Colonic mucosa (tissue), 4 donors: ENCODE data around the gene SPATA12. TPM values are rescaled to one million over a fixed set of nuclear protein-coding genes. Genes with fewer than 3 reads are reported as not detected.

ENCODE experiments used
- DNase-seq: peaks from one replicate; pipeline ENCODE4 v3.0.0-alpha.2; 2020
- H3K27ac ChIP-seq: fragments of 200-600 bp; one replicate; pipeline ENCODE4 v1.8.0; 2021
- H3K27me3 ChIP-seq: fragments of 200-600 bp; one replicate; pipeline ENCODE4 v1.8.0; 2021
- H3K36me3 ChIP-seq: fragments of 200-600 bp; one replicate; pipeline ENCODE4 v1.8.0; 2021
- H3K4me1 ChIP-seq: fragments of 200-600 bp; one replicate; pipeline ENCODE4 v1.8.0; 2021; ENCODE audit warnings: mild to moderate bottlenecking
- H3K4me3 ChIP-seq: fragments of 200-600 bp; one replicate; pipeline ENCODE4 v1.8.0; 2021
- H3K9ac ChIP-seq, 2 donors: one replicate each; pipeline ENCODE4 v1.7.0; 2013; ENCODE audit warnings: control low read depth in 2 of 2, low read depth in 2 of 2, low read length in 2 of 2
- H3K9me3 ChIP-seq: fragments of 200-600 bp; one replicate; pipeline ENCODE4 v1.8.0; 2021
- intact Hi-C: fragments of 100-400 bp; cut with DNase I; formaldehyde crosslinking; loops from one replicate; pipeline ENCODE4 v1.14.1; 2022
- total RNA-seq, 2 donors: library from RNA; stranded (reverse); fragmentation: NEBNext Ultra II Directional in 1 of 2; extraction: Animal tissue kit (Norgen Biotek cat#: 25700) in 1 of 2; gene quantifications; one replicate each; pipeline ENCODE4 v1.2.1, GENCODE V29; 2021
- TF ChIP-seq, protein P1 (sequence below): fragments of 200-600 bp; IDR thresholded peaks from one replicate; pipeline ENCODE4 v1.8.0; 2022; ENCODE audit warnings: antibody characterized with exemption, mild to moderate bottlenecking
- donor health status: healthy.
- donor health status: DM: no; HTN: no; CAD: no.
- donor health status: DM: no; HTN: no; CAD: no.

Gene SPATA12
- total RNA-seq, 2 donors from 2014 or later = 0.27 TPM; not detected in 1

GRCh38 chr3:57112206-57112605 lies 51.7 kb downstream of the SPATA12 start:
- H3K9ac ChIP-seq = no peak overlapping the region
- no peaks in the 10 kb centered on the region for H3K36me3 ChIP-seq
- H3K4me1 ChIP-seq = no peaks in the 10 kb centered on the region
- DNase-seq = no peak
- H3K27me3 ChIP-seq = no peaks in the 10 kb centered on the region
- no peaks in the 10 kb centered on the region for H3K9me3 ChIP-seq
- TF ChIP-seq, protein P1, sequence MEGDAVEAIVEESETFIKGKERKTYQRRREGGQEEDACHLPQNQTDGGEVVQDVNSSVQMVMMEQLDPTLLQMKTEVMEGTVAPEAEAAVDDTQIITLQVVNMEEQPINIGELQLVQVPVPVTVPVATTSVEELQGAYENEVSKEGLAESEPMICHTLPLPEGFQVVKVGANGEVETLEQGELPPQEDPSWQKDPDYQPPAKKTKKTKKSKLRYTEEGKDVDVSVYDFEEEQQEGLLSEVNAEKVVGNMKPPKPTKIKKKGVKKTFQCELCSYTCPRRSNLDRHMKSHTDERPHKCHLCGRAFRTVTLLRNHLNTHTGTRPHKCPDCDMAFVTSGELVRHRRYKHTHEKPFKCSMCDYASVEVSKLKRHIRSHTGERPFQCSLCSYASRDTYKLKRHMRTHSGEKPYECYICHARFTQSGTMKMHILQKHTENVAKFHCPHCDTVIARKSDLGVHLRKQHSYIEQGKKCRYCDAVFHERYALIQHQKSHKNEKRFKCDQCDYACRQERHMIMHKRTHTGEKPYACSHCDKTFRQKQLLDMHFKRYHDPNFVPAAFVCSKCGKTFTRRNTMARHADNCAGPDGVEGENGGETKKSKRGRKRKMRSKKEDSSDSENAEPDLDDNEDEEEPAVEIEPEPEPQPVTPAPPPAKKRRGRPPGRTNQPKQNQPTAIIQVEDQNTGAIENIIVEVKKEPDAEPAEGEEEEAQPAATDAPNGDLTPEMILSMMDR = no peak
- no peak overlapping the region for H3K27ac ChIP-seq
- intact Hi-C loops = no loop called here
- H3K4me3 ChIP-seq = no peak overlapping the region

DNA sequence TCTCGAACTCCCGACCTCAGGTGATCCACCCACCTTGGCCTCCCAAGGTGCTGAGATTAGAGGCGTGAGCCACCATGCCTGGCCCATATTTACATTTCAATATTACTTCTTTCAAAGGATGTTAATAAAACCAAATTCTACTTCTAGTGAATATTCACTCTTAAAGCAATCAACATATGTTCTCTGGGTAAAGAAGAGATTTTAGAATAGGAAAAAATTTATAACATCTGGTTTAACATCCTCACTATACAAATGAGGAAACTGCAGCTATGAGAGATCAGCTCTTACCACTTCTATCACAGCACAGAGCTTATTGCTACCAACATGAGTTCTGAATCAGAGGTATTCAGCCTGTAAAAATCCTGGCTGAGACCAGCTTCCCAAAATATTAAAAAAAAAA lies 56.0 kb downstream of the SPATA12 start:
- intact Hi-C loops = no loop called here
- H3K27me3 ChIP-seq = no peaks in the 10 kb centered on the region
- no peak overlapping the region for H3K27ac ChIP-seq
- H3K9ac ChIP-seq = no peak overlapping the region
- TF ChIP-seq, protein P1 = no peak
- no peaks in the 10 kb centered on the region for H3K4me1 ChIP-seq
- H3K9me3 ChIP-seq = no peaks in the 10 kb centered on the region
- DNase-seq = no peak
- H3K36me3 ChIP-seq = no peaks in the 10 kb centered on the region
- H3K4me3 ChIP-seq = no peak overlapping the region

DNA sequence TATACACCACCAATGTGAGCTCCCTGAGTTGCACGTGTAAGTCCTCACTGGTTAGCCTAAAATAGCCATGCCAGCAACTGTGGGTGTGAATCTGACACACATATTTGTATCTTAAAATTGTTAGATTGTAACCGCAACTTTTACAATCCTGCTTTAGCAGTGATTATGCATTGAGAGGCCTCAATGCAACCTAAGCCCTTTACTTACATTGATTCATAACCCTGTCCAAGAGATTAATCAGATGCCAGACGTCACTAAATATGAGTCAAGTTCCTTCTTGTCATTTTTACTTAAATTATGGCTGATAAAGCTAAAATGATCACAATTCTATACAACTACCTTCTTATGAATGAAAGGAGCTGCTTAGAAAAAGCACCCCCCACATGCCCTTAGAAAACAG lies 57.8 kb downstream of the SPATA12 start:
- Histone ChIP-seq H3K27me3 (no peaks in the 10 kb centered on the region), H3K9me3 (no peaks in the 10 kb centered on the region), H3K27ac (no peak overlapping the region), H3K9ac (no peak overlapping the region), H3K4me1 (no peaks in the 10 kb centered on the region), H3K36me3 (no peaks in the 10 kb centered on the region), H3K4me3 (no peak overlapping the region)
- TF ChIP-seq, protein P1 = no peak
- DNase-seq = no peak
- intact Hi-C loops = no loop called here

DNA sequence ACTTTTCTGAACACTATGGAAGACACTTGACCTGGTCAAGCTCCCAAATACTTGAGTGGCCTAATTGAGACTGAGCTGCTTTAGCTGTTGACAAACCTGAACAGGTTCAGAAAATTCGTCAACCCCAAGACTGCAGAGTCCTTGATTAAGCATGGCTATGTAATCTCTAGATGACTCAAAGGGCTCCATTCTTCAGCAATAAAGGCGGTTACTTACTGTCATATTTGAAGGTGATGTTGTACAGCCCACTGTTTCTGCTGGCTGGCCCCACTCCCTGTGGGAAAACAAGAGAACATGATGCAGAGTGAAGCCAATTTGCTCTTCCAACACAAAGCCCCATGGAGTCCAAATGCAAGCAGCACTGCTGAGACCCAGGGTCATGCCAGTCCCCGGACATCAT lies 59.6 kb downstream of the SPATA12 start:
- DNase-seq = no peak
- TF ChIP-seq, protein P1 = no peak
- intact Hi-C loops = no loop called here
- Histone ChIP-seq H3K4me3 (no peak overlapping the region), H3K36me3 (no peaks in the 10 kb centered on the region), H3K27ac (no peak overlapping the region), H3K4me1 (no peaks in the 10 kb centered on the region), H3K9me3 (no peaks in the 10 kb centered on the region), H3K27me3 (no peaks in the 10 kb centered on the region), H3K9ac (no peak overlapping the region)

DNA sequence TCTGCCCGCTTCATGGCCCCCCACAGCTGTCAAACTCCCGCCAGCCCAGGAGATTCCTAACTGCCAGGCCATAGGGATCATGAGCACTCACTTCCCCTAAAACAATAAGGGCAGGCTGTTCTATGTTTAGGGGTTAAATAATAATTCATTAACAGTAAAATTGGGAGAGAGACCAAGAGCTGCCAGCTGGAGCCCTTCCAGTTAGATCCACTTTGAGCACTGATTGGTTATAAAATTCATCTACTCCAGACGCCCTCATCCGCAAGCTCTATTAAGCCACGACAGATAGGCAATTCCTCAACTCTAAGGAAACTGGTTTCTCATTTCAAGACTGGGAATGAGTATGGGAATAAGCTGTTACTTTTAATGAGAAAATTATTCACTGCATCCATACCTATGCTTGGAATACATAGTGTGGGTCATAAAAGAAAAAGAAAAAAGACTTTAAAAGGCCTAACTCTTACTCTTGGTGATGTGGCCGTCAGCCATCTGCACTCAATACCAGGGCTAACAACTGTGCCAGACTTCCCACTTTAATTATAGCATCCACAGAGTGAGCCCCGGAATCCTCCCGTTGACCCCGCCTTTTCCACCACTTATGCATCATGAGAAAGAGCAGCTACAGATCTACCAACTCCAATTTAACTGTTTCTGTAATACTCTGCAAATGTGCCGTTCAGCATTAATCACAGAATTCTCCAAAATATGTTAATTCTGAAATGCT lies 60.1 kb downstream of the SPATA12 start:
- H3K27me3 ChIP-seq = no peaks in the 10 kb centered on the region
- H3K9me3 ChIP-seq = no peaks in the 10 kb centered on the region
- no peak for DNase-seq
- intact Hi-C loops = no loop called here
- TF ChIP-seq, protein P1 = no peak
- no peak overlapping the region for H3K4me3 ChIP-seq
- H3K9ac ChIP-seq = no peak overlapping the region
- no peaks in the 10 kb centered on the region for H3K36me3 ChIP-seq
- H3K27ac ChIP-seq = no peak overlapping the region
- no peaks in the 10 kb centered on the region for H3K4me1 ChIP-seq

Other genes starting within 250 kb of the SPATA12 start
- gene IL17RD, start 104.7 kb downstream of the SPATA12 start, total RNA-seq = 1 to 10 TPM; 2.0 to 5.6 TPM
- under 1 TPM; 0.42 to 0.48 TPM for gene HESX1, start 139.3 kb downstream of the SPATA12 start, total RNA-seq
- 10 to 100 TPM; 25.8 to 34.9 TPM for gene APPL1, start 167.1 kb downstream of the SPATA12 start, total RNA-seq
- gene ASB14, start 232.0 kb downstream of the SPATA12 start, total RNA-seq = not detected